Mesenteric fat pad (tissue), 1 donor: ENCODE results near the gene SPDYE6. TPM values are rescaled to one million over a fixed set of nuclear protein-coding genes. Genes with fewer than 3 reads are reported as not detected.

ENCODE experiments used
- microRNA-seq: library from miRNA; unstranded; fragments of <30 nt; microRNA quantifications from one replicate; pipeline ENCODE4 v1.2.0, GENCODE V29; 2020; ENCODE audit warnings: borderline number of aligned reads
- total RNA-seq: library from RNA; stranded (reverse); fragmentation: NEBNext Ultra II Directional; extraction: Animal tissue kit (Norgen Biotek cat#: 25700); gene quantifications from one replicate; pipeline ENCODE4 v1.2.1, GENCODE V29; 2021
- donor health status: DM: yes; HTN: yes; CAD: no.

Gene SPDYE6
- total RNA-seq, 1 donor from 2014 or later: not detected

Small RNA genes lying within 50 kb of the gene (microRNA-seq; reads per million reads assigned to microRNA genes)
- gene MIR548O: not detected

Other genes starting within 250 kb of the SPDYE6 start
- 8.9 TPM for gene SH2B2, start 69.6 kb downstream of the SPDYE6 start, total RNA-seq
- gene PRKRIP1, start 39.9 kb upstream of the SPDYE6 start, total RNA-seq: 19.3 TPM
- gene ORAI2, start 77.1 kb upstream of the SPDYE6 start, total RNA-seq: 33.7 TPM
- 7.0 TPM for gene ALKBH4, start 108.4 kb upstream of the SPDYE6 start, total RNA-seq
- gene LRWD1, start 108.5 kb upstream of the SPDYE6 start, total RNA-seq: 14.8 TPM
- gene POLR2J, start 122.5 kb upstream of the SPDYE6 start, total RNA-seq: 43.6 TPM
- 16.3 TPM for gene RASA4B, start 161.3 kb upstream of the SPDYE6 start, total RNA-seq
- 9.9 TPM for gene UPK3BL2, start 187.3 kb upstream of the SPDYE6 start, total RNA-seq
- gene SPDYE2, start 194.8 kb upstream of the SPDYE6 start, total RNA-seq: not detected
- 23.5 TPM for gene POLR2J3, start 216.1 kb upstream of the SPDYE6 start, total RNA-seq